CD8-positive, alpha-beta memory T cell (primary cell): Measurements from ENCODE around the gene KCNMB3. TPM values are rescaled to one million over a fixed set of nuclear protein-coding genes. Genes with fewer than 3 reads are reported as not detected.
A peak's percentile ranks its signal among the peaks of the same experiment; 100 is the strongest.

Experiments
- CTCF ChIA-PET: fragments of 350-600 bp; sonication (Branson Sonifier 250); formaldehyde crosslinking; loops from one replicate; lab custom pipeline; 2021; ENCODE audit warnings: antibody characterized with exemption; lab: Charles Lee
- POLR2A ChIA-PET: fragments of 350-600 bp; sonication (Branson Sonifier 250); formaldehyde crosslinking; loops from one replicate; lab custom pipeline; 2021; ENCODE audit warnings: antibody characterized with exemption; lab: Charles Lee
- DNase-seq, 5 donors: peaks; one replicate each; pipeline versions ENCODE4 v3.0.0 to v3.0.0-alpha.2; 2020 to 2022; ENCODE audit warnings: mixed read lengths in 1 of 5
- H3K27ac ChIP-seq: one replicate; pipeline ENCODE4 v1.7.0; 2013; ENCODE audit warnings: low read depth, mild to moderate bottlenecking, low read length, moderate library complexity
- H3K27me3 ChIP-seq: 2 replicates; pipeline ENCODE4 v1.7.0; 2013; ENCODE audit warnings: low read length, mild to moderate bottlenecking; ENCODE audit not compliant: insufficient read depth, poor library complexity, severe bottlenecking
- H3K36me3 ChIP-seq: 2 replicates; pipeline ENCODE4 v1.7.0; 2013; ENCODE audit warnings: mild to moderate bottlenecking, low read length, moderate library complexity; ENCODE audit not compliant: insufficient read depth
- H3K4me1 ChIP-seq: 2 replicates; pipeline ENCODE4 v1.7.0; 2013; ENCODE audit warnings: mild to moderate bottlenecking, low read length, moderate library complexity; ENCODE audit not compliant: insufficient read depth
- H3K4me3 ChIP-seq: 2 replicates; pipeline ENCODE4 v1.7.0; 2013; ENCODE audit warnings: mild to moderate bottlenecking, low read length
- H3K9me3 ChIP-seq: 2 replicates; pipeline ENCODE4 v1.7.0; 2013; ENCODE audit warnings: mild to moderate bottlenecking, low read length
- H3K27ac Mint-ChIP-seq, 8 donors: one replicate each; pipeline ENCODE4 v1.8.0; 2020 to 2021; ENCODE audit warnings: mixed read lengths in 8 of 8, mild to moderate bottlenecking in 6 of 8, inconsistent platforms in 3 of 8, moderate library complexity in 3 of 8
- H3K27me3 Mint-ChIP-seq, 2 donors: one replicate each; pipeline ENCODE4 v1.8.0; 2020 to 2021; ENCODE audit warnings: mixed read lengths in 2 of 2, mild to moderate bottlenecking in 1 of 2, moderate library complexity in 1 of 2
- H3K36me3 Mint-ChIP-seq, 3 donors: one replicate each; pipeline ENCODE4 v1.8.0; 2020 to 2021; ENCODE audit warnings: mixed read lengths in 3 of 3, inconsistent platforms in 1 of 3, mild to moderate bottlenecking in 1 of 3
- H3K4me1 Mint-ChIP-seq, 3 donors: one replicate each; pipeline ENCODE4 v1.8.0; 2020 to 2021; ENCODE audit warnings: mixed read lengths in 3 of 3, inconsistent platforms in 1 of 3, mild to moderate bottlenecking in 1 of 3
- H3K4me3 Mint-ChIP-seq, 7 donors: one replicate each; pipeline ENCODE4 v1.8.0; 2020 to 2021; ENCODE audit warnings: mixed read lengths in 7 of 7, mild to moderate bottlenecking in 6 of 7, moderate library complexity in 4 of 7, inconsistent platforms in 2 of 7
- H3K9me3 Mint-ChIP-seq, 5 donors: one replicate each; pipeline ENCODE4 v1.8.0; 2020 to 2022; ENCODE audit warnings: mixed read lengths in 5 of 5, mild to moderate bottlenecking in 3 of 5, moderate library complexity in 2 of 5, inconsistent platforms in 1 of 5
- polyA plus RNA-seq: library from polyadenylated mRNA; unstranded; fragments of 300-500 nt; fragmentation: Illumina TruSeq; gene quantifications from one replicate; pipeline ENCODE4 v1.2.3, GENCODE V29; 2021
- total RNA-seq, 2 experiments: library from RNA; stranded (reverse); gene quantifications; one replicate each; pipeline ENCODE4 v1.2.3, GENCODE V29; 2021

The KCNMB3 gene
- total and polyA plus RNA-seq, 3 experiments from 2014 or later: 0.59 to 0.71 TPM; not detected in 1

- POLR2A ChIA-PET: no interaction called here
- no peaks in the 10 kb centered on the region for H3K36me3 ChIP-seq
- H3K4me1 Mint-ChIP-seq: no peaks in the 10 kb centered on the region
- DNase-seq: no peak
- H3K36me3 Mint-ChIP-seq: no peaks in the 10 kb centered on the region
- no peak overlapping the region for H3K4me3 ChIP-seq
- H3K9me3 ChIP-seq: no peaks in the 10 kb centered on the region
- no peak overlapping the region for H3K4me3 Mint-ChIP-seq
- H3K27ac ChIP-seq: no peak overlapping the region
- CTCF ChIA-PET: no interaction called here
- H3K27me3 ChIP-seq: no peaks in the 10 kb centered on the region
- H3K27ac Mint-ChIP-seq: no peak overlapping the region
- H3K9me3 Mint-ChIP-seq: no peaks in the 10 kb centered on the region
- no peaks in the 10 kb centered on the region for H3K4me1 ChIP-seq
- H3K27me3 Mint-ChIP-seq: peaks cover 6 to 21% of the 10 kb centered on the region in 2 donors
Measured at GRCh38 chr3:179269152-179269707, 18.3 kb upstream of the KCNMB3 start.

GRCh38 chr3:179268400-179269051 is 17.6 kb upstream of the KCNMB3 start:
- Histone ChIP-seq H3K4me3 (no peak overlapping the region), H3K27me3 (no peaks in the 10 kb centered on the region), H3K27ac (no peak overlapping the region), H3K36me3 (no peaks in the 10 kb centered on the region), H3K4me1 (no peaks in the 10 kb centered on the region), H3K9me3 (no peaks in the 10 kb centered on the region)
- POLR2A ChIA-PET: no interaction called here
- H3K36me3 Mint-ChIP-seq: no peaks in the 10 kb centered on the region
- no peaks in the 10 kb centered on the region for H3K9me3 Mint-ChIP-seq
- CTCF ChIA-PET: no interaction called here
- no peaks in the 10 kb centered on the region for H3K4me1 Mint-ChIP-seq
- peaks cover 6 to 21% of the 10 kb centered on the region in 2 donors for H3K27me3 Mint-ChIP-seq
- H3K4me3 Mint-ChIP-seq: no peak overlapping the region
- no peak for DNase-seq
- H3K27ac Mint-ChIP-seq: no peak overlapping the region

GRCh38 chr3:179266701-179267211 is 15.8 kb upstream of the KCNMB3 start:
- no peak overlapping the region for H3K4me3 ChIP-seq
- no peaks in the 10 kb centered on the region for H3K36me3 ChIP-seq

GRCh38 chr3:179265875-179266274 is 15.0 kb upstream of the KCNMB3 start:
- H3K27me3 ChIP-seq: no peaks in the 10 kb centered on the region
- no peaks in the 10 kb centered on the region for H3K36me3 ChIP-seq
- no peak overlapping the region for H3K27ac Mint-ChIP-seq
- CTCF ChIA-PET: no interaction called here
- no peaks in the 10 kb centered on the region for H3K4me1 ChIP-seq
- no peaks in the 10 kb centered on the region for H3K9me3 Mint-ChIP-seq
- H3K27me3 Mint-ChIP-seq: peaks cover 4 to 16% of the 10 kb centered on the region in 2 donors
- H3K4me3 ChIP-seq: no peak overlapping the region
- H3K9me3 ChIP-seq: no peaks in the 10 kb centered on the region
- DNase-seq: no peak
- no peak overlapping the region for H3K27ac ChIP-seq
- POLR2A ChIA-PET: no interaction called here
- H3K36me3 Mint-ChIP-seq: no peaks in the 10 kb centered on the region
- no peak overlapping the region for H3K4me3 Mint-ChIP-seq
- H3K4me1 Mint-ChIP-seq: peaks cover 7 to 10% (median 7%) of the 10 kb centered on the region in 3 donors

More at GRCh38 chr3:179266701-179267211, 15.8 kb upstream of the KCNMB3 start:
- H3K9me3 ChIP-seq: no peaks in the 10 kb centered on the region
- Mint-ChIP-seq H3K27me3 (peaks cover 4 to 16% of the 10 kb centered on the region in 2 donors), H3K36me3 (no peaks in the 10 kb centered on the region), H3K9me3 (no peaks in the 10 kb centered on the region), H3K4me1 (peaks cover 2 to 5% (median 3%) of the 10 kb centered on the region in 3 donors), H3K27ac (no peak overlapping the region), H3K4me3 (no peak overlapping the region)
- H3K27ac ChIP-seq: no peak overlapping the region
- CTCF ChIA-PET: no interaction called here
- no peak for DNase-seq
- POLR2A ChIA-PET: no interaction called here
- H3K27me3 ChIP-seq: no peaks in the 10 kb centered on the region
- H3K4me1 ChIP-seq: no peaks in the 10 kb centered on the region

- H3K27ac ChIP-seq: no peak overlapping the region
- no peak overlapping the region for H3K4me3 ChIP-seq
- no peak overlapping the region for H3K27ac Mint-ChIP-seq
- no peaks in the 10 kb centered on the region for H3K27me3 ChIP-seq
- H3K4me3 Mint-ChIP-seq: no peak overlapping the region
- H3K9me3 Mint-ChIP-seq: no peaks in the 10 kb centered on the region
- peaks cover 4 to 16% of the 10 kb centered on the region in 2 donors for H3K27me3 Mint-ChIP-seq
- no peaks in the 10 kb centered on the region for H3K36me3 Mint-ChIP-seq
- ChIA-PET CTCF (no interaction called here), POLR2A (no interaction called here)
- H3K4me1 Mint-ChIP-seq: peaks cover 12 to 16% (median 15%) of the 10 kb centered on the region in 3 donors
- H3K36me3 ChIP-seq: no peaks in the 10 kb centered on the region
- no peak for DNase-seq
- H3K4me1 ChIP-seq: no peaks in the 10 kb centered on the region
- no peaks in the 10 kb centered on the region for H3K9me3 ChIP-seq
Measured at GRCh38 chr3:179265092-179265491, 14.2 kb upstream of the KCNMB3 start.

GRCh38 chr3:179264449-179264848 is 13.5 kb upstream of the KCNMB3 start:
- no peaks in the 10 kb centered on the region for H3K36me3 ChIP-seq
- H3K27ac Mint-ChIP-seq: no peak overlapping the region
- POLR2A ChIA-PET: no interaction called here
- peaks cover 4 to 16% of the 10 kb centered on the region in 2 donors for H3K27me3 Mint-ChIP-seq
- CTCF ChIA-PET: no interaction called here
- peaks cover 0 to 5% (median 0%) of the 10 kb centered on the region in 5 donors for H3K9me3 Mint-ChIP-seq
- H3K27ac ChIP-seq: no peak overlapping the region
- H3K9me3 ChIP-seq: no peaks in the 10 kb centered on the region
- no peak for DNase-seq
- no peaks in the 10 kb centered on the region for H3K27me3 ChIP-seq
- H3K4me1 Mint-ChIP-seq: peaks cover 17 to 22% (median 21%) of the 10 kb centered on the region in 3 donors
- H3K4me3 ChIP-seq: no peak overlapping the region
- H3K4me1 ChIP-seq: no peaks in the 10 kb centered on the region
- H3K4me3 Mint-ChIP-seq: peak overlapping the region in 2 of 7 donors; percentile 26 to 56
- no peaks in the 10 kb centered on the region for H3K36me3 Mint-ChIP-seq

GRCh38 chr3:179263134-179263533 is 12.2 kb upstream of the KCNMB3 start:
- no peak overlapping the region for H3K4me3 Mint-ChIP-seq
- CTCF ChIA-PET: no interaction called here

More at GRCh38 chr3:179263134-179263533, 12.2 kb upstream of the KCNMB3 start:
- Histone ChIP-seq H3K4me3 (no peak overlapping the region), H3K36me3 (no peaks in the 10 kb centered on the region), H3K4me1 (no peaks in the 10 kb centered on the region), H3K9me3 (no peaks in the 10 kb centered on the region), H3K27me3 (no peaks in the 10 kb centered on the region), H3K27ac (no peak overlapping the region)
- POLR2A ChIA-PET: no interaction called here
- no peaks in the 10 kb centered on the region for H3K36me3 Mint-ChIP-seq
- H3K9me3 Mint-ChIP-seq: peaks cover 0 to 8% (median 0%) of the 10 kb centered on the region in 5 donors
- H3K4me1 Mint-ChIP-seq: peaks cover 23 to 31% (median 30%) of the 10 kb centered on the region in 3 donors
- H3K27ac Mint-ChIP-seq: no peak overlapping the region
- DNase-seq: no peak
- peaks cover 4 to 10% of the 10 kb centered on the region in 2 donors for H3K27me3 Mint-ChIP-seq
